Stimulated activated CD4-positive, alpha-beta T cell treated with anti-CD3 and anti-CD28 coated beads, Interleukin-1b, Interleukin-23, amount 100 ng/mL, for 4 hours (primary cell): ENCODE data around the gene C1QTNF1.
"Not testable (repeated sequence)": the region's sequence is repeated elsewhere in the genome, so short reads cannot be mapped to it uniquely, and the experiment has no call there.

Source experiments
- DNase-seq, 2 donors: peaks; one replicate each; pipeline ENCODE4 v3.0.0-alpha.2; 2020; ENCODE audit warnings: low read depth in 2 of 2

C1QTNF1 gene

DNA sequence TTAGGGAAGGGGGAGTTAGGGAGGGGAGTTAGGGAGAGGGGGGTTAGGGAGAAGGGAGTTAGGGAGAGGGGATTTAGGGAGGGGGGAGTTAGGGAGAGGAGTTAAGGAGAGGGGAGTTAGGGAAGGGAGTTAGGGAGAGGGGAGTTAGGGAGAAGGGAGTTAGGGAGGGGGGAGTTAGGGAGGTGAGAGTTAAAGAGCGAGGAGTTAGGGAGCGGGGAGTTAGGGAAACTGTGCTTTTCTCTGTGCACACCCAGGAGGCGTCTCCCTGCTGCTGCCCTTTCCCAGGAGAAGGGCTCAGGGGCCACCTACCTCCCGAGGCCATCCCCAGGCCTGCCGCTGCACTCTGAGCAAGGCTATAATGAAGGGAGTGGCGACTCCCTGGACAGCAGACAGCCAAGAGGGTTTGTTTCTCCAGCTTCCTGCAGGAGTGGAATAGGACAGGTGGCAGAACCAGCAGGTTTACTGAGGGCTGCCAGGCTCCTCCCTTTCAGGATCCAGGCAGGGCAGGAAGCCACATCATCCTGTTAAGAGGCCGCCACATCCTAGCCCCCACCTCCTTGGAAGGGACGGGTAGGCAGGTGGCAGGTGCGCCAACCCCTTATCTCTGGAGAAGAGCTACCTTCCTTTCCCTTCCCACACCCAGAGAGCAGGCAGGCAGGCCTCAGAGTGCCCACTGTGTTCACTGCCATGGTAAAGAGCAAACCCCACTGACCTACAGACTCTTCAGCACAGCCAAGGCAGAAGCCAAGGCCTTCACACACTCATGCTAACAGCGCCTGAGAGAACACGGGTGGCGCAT is 18.7 kb upstream of the C1QTNF1 start:
- DNase-seq: no peak

DNA sequence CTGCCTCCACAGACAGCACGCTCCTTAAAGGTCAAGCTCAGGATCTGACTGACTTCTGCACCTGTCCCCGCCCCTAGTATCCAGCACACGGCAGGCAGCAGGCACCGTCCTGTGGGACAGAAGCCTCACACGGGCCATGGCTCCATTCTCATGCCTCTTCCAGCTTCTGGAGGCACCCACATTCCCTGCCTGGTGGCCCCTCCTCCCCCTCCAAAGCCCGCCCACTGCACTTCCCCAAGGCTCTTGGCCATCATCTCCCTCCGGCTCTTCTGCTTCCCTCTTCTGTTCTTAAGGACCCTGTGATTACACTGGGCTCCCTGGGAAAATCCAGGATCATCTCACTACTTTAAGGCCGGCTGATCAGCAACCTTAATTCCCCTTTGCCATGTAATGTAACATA is 17.9 kb upstream of the C1QTNF1 start:
- DNase-seq: no peak

DNA sequence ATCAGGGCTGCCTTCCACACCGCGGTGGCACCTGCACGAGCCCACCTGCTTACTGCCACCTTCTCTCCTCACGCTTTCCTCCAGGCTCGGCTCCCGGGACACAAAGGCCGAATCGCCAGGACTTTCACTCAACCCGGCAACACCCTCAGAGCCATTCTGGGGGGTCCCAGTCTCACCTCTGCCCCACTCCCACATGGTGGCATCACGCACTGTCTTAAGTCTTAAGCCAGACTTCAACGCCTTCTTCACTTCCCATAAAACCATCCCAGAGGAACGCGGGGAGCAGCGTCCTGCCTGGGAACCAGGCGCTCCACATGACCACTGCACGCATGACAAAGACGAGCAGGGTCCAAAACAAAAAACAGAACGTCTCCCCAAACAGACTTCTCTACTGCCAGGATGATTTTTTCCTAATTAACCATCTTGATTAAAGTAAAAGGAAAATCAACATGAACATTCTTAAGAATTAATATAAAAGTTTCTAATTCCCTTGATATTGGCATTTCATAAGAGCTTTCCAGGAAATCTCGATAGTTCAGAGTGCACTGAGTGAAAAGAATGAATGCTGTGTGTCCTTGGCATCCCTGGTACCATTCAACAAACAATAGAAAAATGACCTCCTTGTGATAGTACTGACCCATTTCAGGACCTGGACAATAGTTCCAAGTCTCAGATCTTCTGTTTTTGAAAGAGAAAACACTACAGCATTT is 17.0 kb upstream of the C1QTNF1 start:
- DNase-seq: no peak

DNA sequence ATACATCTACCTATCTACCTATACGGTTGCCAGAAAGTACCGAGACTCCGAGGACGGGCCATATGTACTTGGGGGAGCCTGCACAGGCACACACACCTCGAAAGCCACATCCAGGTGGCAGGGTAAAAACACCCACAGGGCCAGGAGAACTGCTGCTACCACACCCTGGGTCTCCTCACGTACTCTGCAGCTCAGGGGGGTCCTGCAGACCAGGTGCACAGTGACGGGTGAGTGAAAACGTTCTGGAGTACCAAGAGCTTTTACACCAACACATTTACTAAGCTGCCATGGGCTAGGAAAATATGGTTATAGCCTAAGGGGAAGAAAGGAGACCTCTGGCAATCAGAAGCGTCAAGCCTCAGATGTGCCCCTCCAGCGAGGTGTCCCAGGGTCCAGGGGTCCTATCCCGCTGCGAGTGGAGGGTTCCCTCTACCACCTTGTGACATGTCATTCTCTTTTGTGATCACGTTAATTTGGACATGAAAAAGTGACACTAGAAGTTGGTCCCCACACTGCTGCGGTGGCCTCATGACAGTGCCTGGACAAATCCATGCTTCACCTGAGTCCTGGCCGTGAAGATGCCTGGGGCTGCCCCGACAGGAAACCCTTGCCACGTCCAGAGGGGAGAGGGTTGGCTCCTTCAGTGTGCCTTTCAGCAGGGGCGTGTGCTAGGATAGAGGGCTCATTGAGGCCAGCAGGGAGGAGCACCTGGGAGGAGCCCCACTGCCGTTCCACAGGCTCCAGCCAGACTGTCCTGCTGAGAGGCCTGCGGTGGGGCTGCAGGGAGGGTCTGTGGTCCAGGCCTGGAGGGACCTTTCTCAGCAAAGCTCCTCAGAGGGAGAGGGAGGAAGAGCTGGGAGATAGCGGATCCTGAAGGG is 16.2 kb upstream of the C1QTNF1 start:
- no peak for DNase-seq

DNA sequence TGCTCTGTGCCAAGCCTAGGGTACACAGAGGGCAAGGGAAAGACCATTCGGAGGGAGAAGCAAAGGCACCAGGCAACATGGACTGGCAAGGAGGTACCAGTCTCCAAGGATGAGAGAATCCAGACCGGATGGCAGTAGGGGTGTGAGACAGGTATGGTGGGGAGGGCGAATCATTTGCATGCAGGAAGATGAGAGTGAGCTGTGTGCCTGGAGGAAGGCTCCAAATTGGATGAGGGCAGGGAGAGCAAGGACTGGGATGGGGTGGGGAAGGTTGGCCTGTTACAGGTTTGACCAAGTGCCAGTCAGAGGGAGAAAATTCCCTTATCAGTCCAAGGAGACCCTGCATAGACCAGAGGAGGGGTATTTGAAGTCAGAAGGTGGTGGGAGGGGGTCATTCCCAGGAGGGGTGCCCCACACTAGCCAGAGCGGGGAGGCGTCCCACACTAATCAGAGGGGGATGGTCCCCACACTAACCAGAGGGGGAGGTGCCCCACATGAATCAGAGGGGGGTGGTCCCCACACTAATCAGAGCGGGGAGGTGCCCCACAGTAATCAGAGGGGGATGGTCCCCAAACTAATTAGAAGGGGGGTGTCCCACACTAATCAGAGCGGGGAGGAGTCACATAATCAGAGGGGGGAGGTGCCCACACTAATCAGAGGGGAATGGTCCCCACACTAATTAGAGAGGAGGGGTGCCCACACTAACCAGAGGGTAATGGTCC is 15.1 kb upstream of the C1QTNF1 start:
- DNase-seq: no peak

DNA sequence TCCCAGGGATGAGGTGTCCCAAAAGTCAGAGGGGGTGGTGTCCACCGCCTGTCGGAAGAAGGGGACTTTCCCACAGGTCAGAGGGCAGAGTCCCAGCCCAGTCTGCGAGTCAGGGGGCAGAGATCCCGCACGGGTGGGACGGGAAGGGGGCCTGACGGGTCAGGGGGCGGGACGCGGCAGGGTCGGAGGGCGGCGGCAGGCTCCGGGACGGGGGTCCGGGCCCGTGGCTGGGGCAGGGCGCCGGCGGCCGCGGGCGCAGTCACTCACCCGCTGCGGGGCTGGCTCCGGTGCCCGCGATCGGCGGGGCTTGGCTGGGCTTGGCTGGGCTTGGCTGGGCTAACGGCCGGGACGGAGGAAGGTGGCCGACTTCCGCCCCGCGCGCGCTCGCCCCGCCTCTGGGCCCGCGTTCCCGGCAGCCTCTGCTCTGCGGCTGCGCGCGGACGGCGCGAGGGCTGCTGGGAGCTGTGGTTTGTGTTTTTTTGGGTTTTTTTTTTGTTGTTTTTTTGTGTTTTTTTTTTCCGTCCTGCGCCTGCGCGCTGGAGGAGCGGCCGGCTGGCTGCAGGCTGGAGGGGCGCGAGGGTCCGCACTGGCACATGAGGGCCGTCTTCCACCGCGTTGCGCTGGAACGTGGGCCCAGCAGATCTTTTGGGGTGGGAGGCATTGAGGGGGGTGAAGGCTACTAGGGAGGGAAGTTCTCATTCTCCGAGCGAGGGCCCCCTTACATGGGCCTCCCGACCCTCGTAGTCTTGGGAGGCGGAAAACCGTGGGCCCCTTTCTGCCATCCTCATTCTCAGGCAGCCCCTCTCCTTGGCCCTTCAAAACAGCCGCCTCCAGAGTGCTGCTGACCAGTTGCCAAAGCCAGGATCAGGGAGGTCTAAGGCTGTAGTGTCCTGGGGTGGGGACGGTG is 14.3 kb upstream of the C1QTNF1 start, which contains the start of gene CANT1:
TSS of gene CANT1 (minus strand) at position 368 of the 907 bp plus-strand sequence. CDS start 12,142 bp downstream, outside the sequence.
- DNase-seq: peak; percentile 69 to 75

DNA sequence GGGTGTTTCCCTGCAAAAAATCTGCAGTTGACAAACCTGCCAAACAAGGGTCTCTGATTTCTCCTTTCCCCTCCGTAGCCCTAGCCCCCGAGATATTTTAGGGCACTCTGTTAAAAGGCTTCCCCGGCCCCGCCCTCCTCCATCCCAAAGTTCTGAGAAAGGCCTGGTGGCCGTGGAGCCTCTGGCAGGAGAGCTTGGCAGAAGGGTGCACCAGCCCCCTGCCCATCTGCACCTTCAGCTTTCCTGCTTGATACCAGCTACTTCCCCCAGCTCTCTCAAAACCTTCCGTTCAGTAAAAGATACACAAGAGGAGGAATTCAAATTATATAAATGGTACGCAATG is 13.7 kb upstream of the C1QTNF1 start:
- no peak for DNase-seq

DNA sequence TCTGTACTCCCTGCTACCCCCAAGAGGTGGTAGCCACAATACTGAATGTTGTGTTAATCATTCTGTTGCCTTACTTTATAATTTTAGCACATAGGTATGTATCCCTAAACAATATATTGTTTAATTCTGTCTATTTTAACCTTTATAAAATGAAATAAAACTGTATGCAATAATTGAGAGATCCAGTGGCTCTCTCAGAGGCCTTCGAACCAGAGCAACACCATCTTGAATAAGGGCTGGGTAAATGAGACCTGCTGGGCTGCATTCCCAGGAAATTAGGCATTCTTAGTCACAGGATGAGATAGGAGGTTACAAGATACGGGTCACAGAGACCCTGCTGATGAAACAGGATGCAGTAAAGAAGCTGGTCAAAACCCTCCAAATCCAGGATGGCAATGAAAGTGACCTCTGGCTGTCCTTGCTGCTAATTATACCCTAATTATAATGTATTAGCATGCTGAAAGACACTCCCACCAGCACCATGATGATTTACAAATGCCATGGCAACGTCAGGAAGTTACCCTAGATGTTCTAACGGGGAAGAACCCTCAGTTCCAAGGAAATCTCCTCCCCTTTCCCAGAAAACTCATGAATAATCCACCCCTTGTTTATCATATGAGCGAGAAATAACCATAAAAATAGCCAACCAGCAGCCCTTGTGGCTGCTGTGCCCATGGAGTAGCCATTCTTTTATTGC is 12.4 kb upstream of the C1QTNF1 start:
- DNase-seq: no peak

DNA sequence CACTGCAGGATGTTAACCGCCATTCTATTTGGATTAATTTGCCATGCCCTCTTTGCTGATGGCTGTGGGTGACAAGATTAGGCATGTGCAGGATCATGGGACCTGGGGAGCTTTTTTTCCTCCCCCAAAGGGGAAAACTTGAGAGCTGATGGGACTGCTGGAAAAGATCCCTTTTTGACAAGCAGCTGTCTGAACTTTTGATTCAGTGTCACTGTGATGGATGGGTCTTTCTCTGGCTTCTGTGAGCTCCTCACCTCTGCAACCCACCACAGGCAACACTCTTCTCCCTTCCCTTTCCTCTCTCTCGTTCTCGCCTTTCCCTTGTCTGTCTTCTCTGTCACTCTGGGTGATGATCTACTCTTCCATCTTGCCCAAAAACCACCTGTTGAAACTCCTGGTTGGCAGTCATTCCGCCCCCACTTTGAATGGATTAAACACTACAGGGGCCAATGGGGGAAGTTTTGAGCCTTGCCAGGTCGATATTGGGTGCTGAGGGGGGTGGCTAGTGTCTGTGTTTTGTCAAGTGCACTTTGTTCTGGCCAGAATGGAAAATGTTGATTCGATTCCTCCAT is 11.3 kb upstream of the C1QTNF1 start:
- no peak for DNase-seq

DNA sequence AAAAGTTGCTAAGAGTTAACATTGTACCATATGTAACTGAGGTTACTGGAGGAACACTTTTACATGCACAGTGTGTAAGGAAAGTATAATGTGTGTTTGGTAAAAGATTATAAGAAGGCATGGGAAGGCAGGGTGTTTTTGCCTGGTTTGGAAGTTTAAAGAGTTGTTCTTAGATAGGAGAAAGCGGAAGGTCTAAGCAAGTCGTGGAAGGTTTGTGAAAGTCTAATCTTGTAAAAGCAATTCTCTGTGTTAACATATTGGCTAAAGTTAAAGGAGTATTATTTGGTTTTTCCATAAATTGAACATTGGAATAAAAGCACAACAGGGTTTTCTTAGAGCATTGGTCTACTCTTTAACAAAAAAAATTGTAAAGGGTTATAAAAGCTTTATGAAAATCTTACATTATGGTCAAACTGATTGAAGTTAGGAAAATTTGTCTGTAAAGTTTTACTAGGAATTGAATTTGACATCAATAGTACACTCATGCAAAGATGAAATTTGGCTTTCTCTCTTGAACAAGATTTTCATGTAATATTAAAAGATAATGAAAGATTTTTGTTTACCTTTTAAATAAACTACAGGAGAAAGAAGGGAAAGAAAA is 9.7 kb upstream of the C1QTNF1 start:
- DNase-seq: no peak

DNA sequence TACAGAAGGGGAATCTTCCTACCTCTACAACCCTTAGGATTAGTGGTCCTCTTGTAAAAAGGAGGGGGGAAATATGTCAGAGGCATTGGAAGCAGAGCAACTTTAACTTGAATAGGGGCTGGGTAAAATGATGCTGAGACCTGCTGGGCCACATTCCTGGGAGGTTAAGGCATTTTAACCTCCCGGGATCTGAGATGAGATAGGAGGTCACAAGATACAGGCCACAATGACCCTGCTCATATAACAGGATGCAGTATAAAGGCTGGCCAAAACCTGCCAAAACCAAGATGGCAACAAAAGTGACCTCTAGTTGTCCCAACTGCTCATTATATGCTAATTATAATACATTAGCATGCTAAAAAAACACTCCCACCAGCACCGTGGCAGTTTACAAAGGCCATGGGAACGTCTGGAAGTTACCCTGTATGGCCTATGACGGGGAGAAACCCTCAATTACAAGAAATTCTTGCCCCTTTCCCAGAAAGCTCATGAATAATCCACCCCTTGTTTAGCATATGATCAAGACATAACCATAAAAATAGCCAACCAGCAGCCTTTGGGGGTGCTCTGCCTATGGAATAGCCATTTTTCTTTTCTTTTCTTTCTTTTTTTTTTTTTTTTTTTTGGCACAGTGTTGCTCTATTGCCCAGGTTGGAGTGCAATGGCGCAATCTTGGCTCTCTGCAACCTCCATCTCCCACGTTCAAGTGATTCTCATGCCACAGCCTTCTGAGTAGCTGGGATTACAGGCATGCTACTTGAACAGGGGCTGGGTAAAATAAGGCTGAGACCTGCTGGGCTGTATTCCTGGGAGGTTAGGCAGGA is 6.2 kb upstream of the C1QTNF1 start:
- no peak for DNase-seq

DNA sequence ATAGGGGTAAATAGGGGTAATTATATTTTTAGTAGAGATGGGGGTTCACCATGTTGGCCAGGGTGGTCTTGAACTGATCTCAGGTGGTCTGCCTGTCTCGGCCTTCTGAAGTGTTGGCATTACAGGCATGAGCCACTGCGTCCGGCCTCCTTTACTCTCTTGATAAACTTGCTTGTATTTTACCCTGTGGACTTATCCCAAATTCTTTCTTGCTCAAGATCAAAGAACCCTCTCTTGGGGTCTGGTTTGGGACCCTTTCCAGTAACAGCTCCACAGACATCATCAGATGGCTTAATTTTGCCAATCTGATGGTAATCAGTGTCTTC is 5.6 kb upstream of the C1QTNF1 start:
- no peak for DNase-seq

DNA sequence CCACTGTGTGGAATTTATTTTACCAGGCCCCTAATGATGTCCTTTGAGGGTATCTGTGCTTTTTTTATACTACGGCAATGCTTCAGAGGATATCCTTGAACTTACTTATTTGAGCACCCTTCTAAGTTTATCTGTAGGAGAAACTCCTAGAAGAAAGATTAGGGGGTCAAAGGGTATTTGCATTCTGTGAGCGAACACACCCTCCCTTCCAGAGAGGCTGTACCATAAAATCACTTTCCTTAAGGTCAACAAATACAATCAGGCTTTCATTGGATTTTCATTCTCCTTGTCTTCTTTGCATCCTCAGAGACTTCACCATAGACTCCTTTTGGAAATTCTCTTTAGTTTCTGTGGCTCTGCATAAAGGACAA is 4.7 kb upstream of the C1QTNF1 start:
- DNase-seq: no peak

DNA sequence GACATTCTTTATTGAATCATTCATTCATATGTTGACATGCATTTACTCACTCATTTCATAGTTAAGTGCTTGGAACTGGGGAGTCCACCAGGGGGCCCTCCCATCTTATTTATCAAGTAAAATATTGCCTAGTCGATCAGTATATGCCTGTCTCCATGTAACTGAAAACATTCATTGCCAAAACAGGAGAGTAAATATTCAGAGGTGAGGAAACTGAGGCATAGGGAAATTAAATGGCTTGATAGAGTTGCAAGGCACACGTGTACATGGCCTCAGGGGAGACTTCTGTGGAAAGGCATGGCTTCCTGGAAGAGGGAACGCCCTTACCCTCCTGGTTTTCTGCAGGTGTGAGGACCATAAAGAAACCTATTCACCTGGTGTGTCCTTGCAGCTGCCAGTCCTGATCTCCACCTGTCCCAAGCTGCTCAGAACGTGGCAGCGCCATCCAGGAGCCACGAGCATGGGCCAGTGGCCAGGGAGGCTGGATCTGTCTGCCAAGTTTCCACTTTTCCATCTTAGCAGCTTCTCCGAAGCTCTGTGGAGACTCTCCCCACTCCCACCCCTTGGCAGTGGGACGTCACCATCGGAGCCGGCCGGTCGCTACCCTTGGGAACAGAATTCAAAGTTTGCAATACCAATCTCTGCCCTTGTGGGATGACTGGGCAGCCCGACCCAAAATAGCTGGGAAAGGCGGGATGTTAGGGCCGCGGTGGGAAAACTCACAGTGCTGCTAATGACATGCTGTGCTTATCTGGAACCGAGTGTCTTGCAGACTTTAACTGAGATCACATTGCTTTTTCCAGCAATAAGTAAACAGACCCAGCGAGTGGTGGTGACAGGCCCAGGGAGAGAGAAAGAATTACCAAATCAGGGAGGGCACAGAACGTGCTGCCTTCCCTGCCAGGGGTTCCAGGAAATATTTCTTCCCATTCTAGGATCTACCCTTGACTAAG is 4.1 kb upstream of the C1QTNF1 start:
- DNase-seq: peak in 1 of 2 donors; percentile 39

DNA sequence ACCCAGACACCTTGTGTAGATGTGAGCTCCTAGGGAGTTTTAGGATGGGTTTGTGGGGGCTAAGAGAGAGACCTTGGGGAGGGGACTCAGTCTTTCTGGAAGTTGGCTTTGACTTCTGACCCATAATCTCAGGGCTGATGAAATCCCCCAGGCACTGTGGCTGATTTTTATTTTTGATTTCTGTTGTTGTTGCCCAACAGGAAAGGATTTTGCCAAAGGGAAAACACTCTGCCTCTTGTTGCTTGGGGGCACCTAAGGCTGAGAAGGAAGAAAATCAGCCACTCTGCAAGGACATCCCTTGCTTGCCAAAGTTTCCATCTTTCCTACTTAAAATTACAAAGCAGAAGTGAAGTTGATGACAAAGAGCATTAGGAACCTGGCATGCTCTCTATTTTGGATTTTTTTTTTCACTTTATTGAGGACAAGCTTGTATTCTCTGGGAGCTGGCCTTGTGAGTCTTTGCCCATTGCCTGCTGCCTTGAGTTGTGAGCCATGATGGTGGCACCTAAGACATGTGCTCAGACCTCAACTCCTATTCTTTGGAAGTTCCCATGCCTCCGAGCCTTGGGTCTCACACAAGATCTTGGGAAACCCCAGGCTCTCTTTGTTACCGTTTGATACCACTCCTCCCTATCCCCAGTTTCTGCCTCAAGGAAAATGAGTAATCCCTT is 3.2 kb upstream of the C1QTNF1 start:
- DNase-seq: no peak

DNA sequence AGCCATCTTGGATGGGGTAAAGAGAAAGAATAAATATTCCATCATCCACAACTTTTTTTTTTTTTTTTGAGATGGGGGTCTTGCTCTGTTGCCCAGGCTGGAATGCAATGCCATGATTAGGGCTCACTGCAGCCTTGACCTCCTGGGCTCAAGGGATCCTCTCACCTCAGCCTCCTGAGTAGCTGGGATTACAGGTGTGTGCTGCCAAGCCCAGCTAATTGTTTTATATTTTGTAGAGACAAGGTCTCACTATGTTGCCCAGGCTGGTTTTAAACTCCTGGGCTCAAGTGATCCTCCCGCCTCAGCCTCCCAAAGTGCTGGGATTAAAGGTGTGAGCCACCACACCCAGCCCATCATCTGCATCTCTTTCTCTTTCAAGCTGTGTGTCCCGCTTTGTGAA is 2.0 kb upstream of the C1QTNF1 start:
- not testable (repeated sequence) for DNase-seq

DNA sequence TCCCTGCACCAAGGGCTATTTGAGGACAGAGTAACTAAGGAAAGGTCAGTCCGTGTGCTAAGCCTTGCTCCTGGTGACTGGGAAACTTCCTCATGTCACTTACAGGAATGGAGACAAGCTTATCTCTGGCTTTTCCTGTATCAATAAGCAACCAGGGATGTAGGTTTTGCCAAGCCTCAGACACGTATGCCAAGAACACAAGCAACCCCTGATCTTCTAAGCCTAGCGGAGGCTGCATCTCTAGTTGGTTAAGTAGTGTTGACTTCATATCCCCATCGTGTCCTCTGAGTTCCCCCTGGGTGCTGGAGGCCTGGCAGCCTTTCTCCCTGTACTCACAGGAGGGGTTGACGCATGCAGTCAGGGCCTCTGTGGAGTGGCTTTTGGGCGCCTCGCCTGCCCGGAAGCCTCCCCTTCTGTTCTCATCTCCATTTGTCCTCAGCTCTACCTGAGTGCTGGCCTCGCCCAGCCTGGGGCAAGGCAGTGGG is 1.4 kb upstream of the C1QTNF1 start:
- no peak for DNase-seq
